Calu3 (cell line): ENCODE measurements around the gene LRP2BP. TPM values are rescaled to one million over a fixed set of nuclear protein-coding genes. Genes with fewer than 3 reads are reported as not detected.

Experiments used
- BruUV-seq: library from RNA; stranded (reverse); fragments of 400-500 nt; replicated peaks from 2 replicates; lab custom pipeline; 2021; lab: Mats Ljungman, UMichigan
- CTCF ChIA-PET: fragments of 300-600 bp; sonication (Branson Sonifier 250); formaldehyde crosslinking; loops from one replicate; lab custom pipeline; 2022; ENCODE audit warnings: antibody characterized with exemption; lab: Charles Lee
- DNase-seq: peaks from one replicate; pipeline ENCODE4 v3.0.0; 2022
- H3K27ac Mint-ChIP-seq: one replicate; pipeline ENCODE4 v1.8.0; 2022; ENCODE audit warnings: mixed read lengths; ENCODE audit not compliant: unreplicated experiment
- H3K27me3 Mint-ChIP-seq: one replicate; pipeline ENCODE4 v1.8.0; 2022; ENCODE audit warnings: mixed read lengths; ENCODE audit not compliant: unreplicated experiment
- H3K36me3 Mint-ChIP-seq: one replicate; pipeline ENCODE4 v1.8.0; 2022; ENCODE audit warnings: mild to moderate bottlenecking, moderate library complexity, mixed read lengths; ENCODE audit not compliant: insufficient read depth, unreplicated experiment
- H3K4me1 Mint-ChIP-seq: one replicate; pipeline ENCODE4 v1.8.0; 2022; ENCODE audit warnings: mild to moderate bottlenecking, low read depth, mixed read lengths; ENCODE audit not compliant: unreplicated experiment
- H3K4me3 Mint-ChIP-seq: one replicate; pipeline ENCODE4 v1.8.0; 2022; ENCODE audit warnings: mild to moderate bottlenecking, low read depth, moderate library complexity, mixed read lengths; ENCODE audit not compliant: unreplicated experiment
- H3K9me3 Mint-ChIP-seq: one replicate; pipeline ENCODE4 v1.8.0; 2022; ENCODE audit warnings: low read depth, mixed read lengths; ENCODE audit not compliant: unreplicated experiment
- CTCF ChIP-seq: fragments of 200-600 bp; IDR thresholded peaks from one replicate; pipeline ENCODE4 v1.8.0; 2022; ENCODE audit warnings: antibody characterized with exemption; ENCODE audit not compliant: unreplicated experiment
- intact Hi-C: fragments of 100-400 bp; cut with micrococcal nuclease; formaldehyde crosslinking; loops from one replicate; pipeline ENCODE4 v1.10.0; 2022; ENCODE audit not compliant: unreplicated experiment
- total RNA-seq: library from RNA; stranded (reverse); gene quantifications from 2 replicates; pipeline ENCODE4 v1.2.3, GENCODE V29; 2022

LRP2BP gene
- total RNA-seq, 1 experiment from 2014 or later = 0.47 TPM

GRCh38 chr4:185399466-185399865, 3.7 kb upstream of the LRP2BP start:
- Mint-ChIP-seq H3K36me3 (peaks cover 26% of the 10 kb centered on the region), H3K4me3 (no peak overlapping the region), H3K27me3 (no peaks in the 10 kb centered on the region), H3K4me1 (peaks cover 5% of the 10 kb centered on the region), H3K27ac (no peak overlapping the region), H3K9me3 (no peaks in the 10 kb centered on the region)
- intact Hi-C loops = loop anchor here (5.0 kb wide), 1 partner anchor 197 kb away; the partner anchor contains the start of gene CFAP97
- TF ChIP-seq CTCF = no peak
- DNase-seq = no peak
- BruUV-seq = no TSS peak
- CTCF ChIA-PET = no interaction called here

GRCh38 chr4:185398618-185399017, 2.9 kb upstream of the LRP2BP start:
- no peak for TF ChIP-seq CTCF
- H3K4me1 Mint-ChIP-seq = peaks cover 8% of the 10 kb centered on the region
- H3K9me3 Mint-ChIP-seq = no peaks in the 10 kb centered on the region
- intact Hi-C loops = loop anchor here (5.0 kb wide), 1 partner anchor 196 kb away; the partner anchor contains the start of gene CFAP97
- no peak overlapping the region for H3K27ac Mint-ChIP-seq
- peaks cover 26% of the 10 kb centered on the region for H3K36me3 Mint-ChIP-seq
- H3K27me3 Mint-ChIP-seq = no peaks in the 10 kb centered on the region
- no peak overlapping the region for H3K4me3 Mint-ChIP-seq
- DNase-seq = no peak
- CTCF ChIA-PET = interaction anchor here (0.6 kb wide), 1 partner anchor 304 kb away, joined by 3 read pairs; no protein-coding TSS in a partner anchor
- BruUV-seq = no TSS peak

- H3K4me3 Mint-ChIP-seq = peak within 1 kb of the TSS; percentile 72
- CTCF ChIA-PET = interaction anchor here (0.5 to 1.6 kb wide), 2 partner anchors 170 to 311 kb away, joined by 3 read pairs; no protein-coding TSS in a partner anchor
- H3K36me3 Mint-ChIP-seq = peaks cover 26% of the 10 kb centered on the region
These were observed 1.1 kb upstream of the LRP2BP start, which contains the start of gene ANKRD37 for GRCh38 chr4:185396724-185397385. Gene ANKRD37, plus strand, starts transcription at chr4:185396841. Its CDS starts 83 bp downstream, at chr4:185396924.

More at GRCh38 chr4:185396724-185397385, 1.1 kb upstream of the LRP2BP start, which contains the start of gene ANKRD37:
- TSS peak; percentile 56 for BruUV-seq
- no peak for TF ChIP-seq CTCF
- H3K9me3 Mint-ChIP-seq = no peaks in the 10 kb centered on the region
- DNase-seq = peak; percentile 32
- H3K4me1 Mint-ChIP-seq = peaks cover 8% of the 10 kb centered on the region
- H3K27ac Mint-ChIP-seq = peak within 1 kb of the TSS; percentile 93
- intact Hi-C loops = loop anchor here (5.0 kb wide), 1 partner anchor 195 kb away; the partner anchor contains the start of gene CFAP97
- no peaks in the 10 kb centered on the region for H3K27me3 Mint-ChIP-seq
